Activated CD4-positive, CD25-positive, alpha-beta regulatory T cell treated with anti-CD3 and anti-CD28 coated beads, Interleukin-2, amount 50 U/mL, for 72 hours (primary cell): ENCODE results near the gene CBLB.
"Not testable (repeated sequence)": the region's sequence is repeated elsewhere in the genome, so short reads cannot be mapped to it uniquely, and the experiment has no call there.

Source experiments
- DNase-seq: peaks from one replicate; pipeline ENCODE4 v3.0.0; 2021

The CBLB gene

GRCh38 chr3:105781871-105782270 is 86.9 kb downstream of the CBLB start:
- DNase-seq: no peak

- DNase-seq: no peak
Observed at GRCh38 chr3:105780107-105780506, 88.7 kb downstream of the CBLB start.

- DNase-seq: no peak
Observed at GRCh38 chr3:105775368-105775767, 93.4 kb downstream of the CBLB start.

GRCh38 chr3:105774444-105775180 is 94.2 kb downstream of the CBLB start:
- no peak for DNase-seq

GRCh38 chr3:105773291-105773690 is 95.5 kb downstream of the CBLB start:
- DNase-seq: no peak

GRCh38 chr3:105772635-105773034 is 96.2 kb downstream of the CBLB start:
- DNase-seq: no peak

GRCh38 chr3:105771392-105771791 is 97.4 kb downstream of the CBLB start:
- DNase-seq: no peak

GRCh38 chr3:105770410-105770809 is 98.4 kb downstream of the CBLB start:
- no peak for DNase-seq

GRCh38 chr3:105767776-105768175 is 101.0 kb downstream of the CBLB start:
- no peak for DNase-seq

- DNase-seq: no peak
Observed at GRCh38 chr3:105767216-105767615, 101.6 kb downstream of the CBLB start.

- no peak for DNase-seq
Observed at GRCh38 chr3:105765308-105765639, 103.5 kb downstream of the CBLB start.

- DNase-seq: no peak
Observed at GRCh38 chr3:105764378-105765307, 104.2 kb downstream of the CBLB start.

- DNase-seq: no peak
Observed at GRCh38 chr3:105763659-105764036, 105.2 kb downstream of the CBLB start.

- DNase-seq: no peak
Observed at GRCh38 chr3:105762749-105763658, 105.8 kb downstream of the CBLB start.

GRCh38 chr3:105762214-105762613 is 106.6 kb downstream of the CBLB start:
- not testable (repeated sequence) for DNase-seq

- DNase-seq: no peak
Observed at GRCh38 chr3:105759442-105760078, 109.3 kb downstream of the CBLB start.

- no peak for DNase-seq
Observed at GRCh38 chr3:105758451-105758850, 110.4 kb downstream of the CBLB start.

- no peak for DNase-seq
Observed at GRCh38 chr3:105755121-105755886, 113.5 kb downstream of the CBLB start.

GRCh38 chr3:105752791-105753415 is 115.9 kb downstream of the CBLB start:
- DNase-seq: no peak

- DNase-seq: no peak
Observed at GRCh38 chr3:105747696-105748095, 121.1 kb downstream of the CBLB start.

GRCh38 chr3:105747060-105747541 is 121.7 kb downstream of the CBLB start:
- DNase-seq: no peak
